NCI-H2196 (cell line): ENCODE data around the gene DICER1.

ENCODE experiments used
- DNase-seq: peaks from one replicate; lab custom pipeline; 2025; ENCODE audit not compliant: unreplicated experiment; lab: John Stamatoyannopoulos, UW

DICER1 gene

DNA sequence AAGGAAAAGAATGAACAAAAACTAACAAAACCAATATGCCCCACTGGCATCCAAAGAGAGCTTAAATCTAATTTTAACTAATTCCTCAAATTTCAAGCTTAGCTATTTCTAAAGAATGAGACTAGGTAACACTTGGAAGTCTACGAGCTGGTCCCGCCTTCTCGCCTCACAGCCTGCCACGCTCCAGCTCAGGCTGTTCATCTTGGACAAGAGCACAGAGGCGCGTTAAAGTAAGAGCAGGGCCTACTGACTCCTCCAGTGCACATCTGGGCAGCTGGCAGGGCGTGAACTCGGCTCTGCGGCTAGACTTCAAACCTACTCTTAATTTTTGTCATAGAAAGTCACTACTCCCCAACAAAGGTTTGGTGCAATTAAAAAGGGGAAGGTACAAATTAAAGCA lies 64.6 kb downstream of the DICER1 start:
- DNase-seq: no peak

DNA sequence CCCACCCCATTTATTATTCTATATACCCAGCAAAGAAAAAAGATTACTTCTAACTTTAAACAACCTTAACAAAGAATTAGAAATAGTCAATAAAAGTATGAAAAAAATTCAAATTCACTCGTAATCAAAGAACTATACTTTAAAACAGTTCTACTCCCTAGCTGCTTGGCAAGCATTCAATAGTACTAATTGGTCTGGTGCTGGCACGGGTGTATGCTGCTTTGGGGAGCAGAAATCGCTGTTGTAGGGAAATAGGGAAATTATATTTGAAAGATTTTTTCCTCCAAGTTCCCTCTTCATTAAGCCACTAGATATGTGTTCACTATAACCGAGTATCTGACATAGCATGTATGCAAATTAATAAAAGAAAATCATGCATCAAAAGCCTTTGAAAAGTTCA lies 65.7 kb downstream of the DICER1 start:
- no peak for DNase-seq

DNA sequence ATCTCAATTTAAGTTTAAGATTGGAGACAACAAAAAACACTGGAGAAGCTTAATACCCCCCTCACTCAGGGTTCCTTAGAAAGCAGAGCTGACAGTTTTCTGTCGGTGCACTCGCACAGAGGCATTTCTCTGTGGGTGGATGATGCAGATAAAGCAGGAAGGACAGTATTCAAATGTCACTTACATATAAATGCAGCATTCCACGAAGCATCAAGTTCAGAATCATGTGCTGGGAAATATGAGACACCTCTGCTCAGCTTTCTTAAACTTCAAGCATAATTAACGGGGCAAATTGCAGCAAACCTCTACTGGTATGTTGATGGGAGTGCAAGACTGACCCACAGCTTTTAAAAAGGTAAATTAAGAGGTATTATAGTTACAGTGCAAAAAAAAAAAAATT lies 68.7 kb downstream of the DICER1 start:
- no peak for DNase-seq

DNA sequence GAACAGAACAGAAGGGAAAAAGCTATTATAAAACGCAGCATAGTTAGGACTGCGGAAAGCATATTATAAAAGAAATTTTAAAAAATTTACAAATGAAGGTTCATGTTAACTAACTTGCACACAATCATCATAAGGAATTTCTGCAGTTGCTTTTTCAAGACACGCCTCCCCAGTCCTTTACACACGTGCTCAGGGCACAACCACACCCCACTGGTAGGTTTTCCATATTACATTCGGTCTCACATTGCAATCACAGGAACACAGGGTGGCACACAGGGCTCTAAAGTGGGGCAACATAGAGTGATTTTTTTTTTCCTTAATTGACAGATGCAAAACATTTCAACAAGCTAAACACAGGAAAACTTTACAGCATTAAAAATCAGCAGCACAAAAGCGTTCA lies 69.7 kb downstream of the DICER1 start:
- no peak for DNase-seq

DNA sequence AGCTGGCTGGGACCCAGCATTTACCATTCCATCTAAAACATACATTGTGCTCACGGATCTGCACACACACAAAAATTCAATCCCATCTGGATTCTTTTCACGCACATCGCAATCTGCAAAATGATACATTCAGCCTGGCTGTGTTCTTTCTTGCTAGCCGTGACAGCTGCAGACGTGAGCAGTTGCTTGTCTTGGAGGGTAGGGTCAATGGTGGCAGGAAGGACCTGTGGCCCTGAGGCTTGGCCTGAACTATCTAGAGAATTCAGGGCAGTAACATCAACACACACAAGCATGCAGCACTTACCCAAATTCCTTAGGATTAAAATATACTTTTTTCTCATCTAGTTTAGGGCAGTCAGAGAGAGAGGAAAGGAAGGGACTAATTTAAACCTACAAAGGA lies 72.0 kb downstream of the DICER1 start:
- DNase-seq: no peak

DNA sequence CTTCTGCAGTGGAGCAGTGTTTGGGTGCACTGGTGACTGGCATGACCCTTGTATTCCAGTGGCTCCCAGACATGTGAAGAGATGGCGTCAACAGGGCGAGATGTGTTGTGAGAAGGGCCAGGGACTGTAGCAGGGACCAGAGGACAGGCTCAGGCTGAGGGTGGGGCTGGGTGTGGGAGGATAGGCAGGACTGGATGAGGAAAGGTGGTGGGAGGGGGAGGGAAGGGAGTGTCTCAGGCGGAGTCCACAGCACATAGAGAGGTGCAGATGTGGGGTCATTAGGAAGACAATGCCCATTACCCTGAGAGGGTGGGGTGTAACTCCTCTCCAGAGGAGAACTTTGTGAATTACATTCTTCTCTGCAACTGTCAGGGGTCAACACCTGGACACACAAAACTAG lies 78.5 kb downstream of the DICER1 start:
- no peak for DNase-seq

DNA sequence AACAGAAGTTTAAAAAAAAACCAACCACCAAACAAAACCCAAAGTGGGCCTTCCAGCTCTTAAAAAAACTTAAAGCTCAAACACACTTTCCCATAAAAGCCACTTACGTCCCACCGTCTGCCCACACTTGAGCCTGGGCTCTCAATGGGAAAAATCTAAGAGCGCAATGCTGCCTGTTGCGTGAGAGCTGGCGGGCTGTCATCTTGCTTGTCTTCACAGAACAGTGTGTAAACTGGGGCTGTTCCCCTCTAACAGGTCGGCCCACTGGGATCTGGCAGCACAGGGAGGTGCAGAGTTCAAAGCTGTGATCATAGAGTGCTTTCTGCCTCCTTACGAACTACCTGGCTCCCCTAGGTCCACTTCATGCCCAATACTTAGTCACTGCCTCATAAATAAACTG lies 80.0 kb downstream of the DICER1 start:
- DNase-seq: no peak

DNA sequence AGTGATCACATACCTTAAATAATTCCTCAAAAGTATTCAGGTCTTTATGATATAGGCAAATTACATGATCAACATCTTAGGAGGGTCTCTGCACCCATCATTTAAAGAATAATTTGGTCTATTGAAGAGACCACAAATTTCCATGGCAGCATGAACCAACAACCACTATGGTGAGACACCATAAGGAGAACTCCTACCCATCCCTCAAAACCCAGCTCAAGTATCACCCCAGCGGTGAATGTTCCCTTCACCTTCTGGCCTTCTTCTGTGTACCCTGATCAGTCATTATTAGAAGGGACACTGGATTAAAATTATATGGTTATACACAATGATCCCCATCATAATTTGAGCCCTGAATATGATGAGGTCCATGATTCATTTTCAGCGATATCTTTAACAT lies 81.5 kb downstream of the DICER1 start:
- DNase-seq: no peak

DNA sequence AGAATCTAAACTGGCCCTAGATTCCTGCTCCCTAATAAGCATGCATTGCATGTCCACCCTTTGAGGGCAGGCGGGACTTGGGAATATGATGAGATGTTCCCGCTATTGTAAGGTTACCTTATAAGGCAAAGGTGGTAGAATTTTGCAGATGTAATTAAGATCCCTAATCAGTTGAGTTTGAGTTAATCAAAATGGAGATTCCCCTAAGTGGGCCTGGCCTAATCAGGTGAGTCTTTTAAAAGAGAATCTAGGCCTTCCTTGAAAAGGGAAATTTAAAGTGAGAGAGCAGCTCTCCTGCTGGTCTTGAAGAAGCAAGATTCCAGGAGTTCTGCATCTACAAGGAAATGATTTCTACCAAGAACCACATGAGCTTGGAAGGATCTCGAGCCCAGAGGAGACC lies 83.4 kb downstream of the DICER1 start:
- DNase-seq: no peak

DNA sequence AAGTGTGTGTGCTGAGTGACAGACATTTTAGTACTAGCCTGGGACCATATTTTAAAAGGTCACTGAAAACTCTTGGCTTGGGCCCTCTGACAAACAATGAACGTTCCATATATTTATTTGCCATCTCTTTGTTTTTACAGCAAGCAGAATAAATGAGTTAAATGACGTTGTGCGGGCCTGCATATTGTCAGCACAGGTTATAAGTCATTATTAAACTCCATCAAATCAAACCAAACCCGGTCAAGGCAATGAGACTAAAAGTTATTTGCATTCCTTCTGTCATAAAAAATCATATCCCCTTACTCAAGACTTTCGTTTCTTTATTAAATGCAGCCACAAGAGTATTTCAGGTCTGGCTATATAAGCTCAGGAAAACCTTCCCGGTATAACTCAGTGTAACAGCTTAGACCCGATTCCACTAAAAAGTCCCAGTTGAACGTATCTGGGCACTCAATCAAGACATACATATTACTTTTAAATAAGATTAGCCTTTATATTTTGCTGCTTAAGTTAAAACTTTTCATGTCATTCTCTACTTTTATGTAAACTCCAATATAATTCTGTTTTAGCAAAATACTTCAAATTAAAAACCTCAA lies 84.9 kb downstream of the DICER1 start:
- no peak for DNase-seq

DNA sequence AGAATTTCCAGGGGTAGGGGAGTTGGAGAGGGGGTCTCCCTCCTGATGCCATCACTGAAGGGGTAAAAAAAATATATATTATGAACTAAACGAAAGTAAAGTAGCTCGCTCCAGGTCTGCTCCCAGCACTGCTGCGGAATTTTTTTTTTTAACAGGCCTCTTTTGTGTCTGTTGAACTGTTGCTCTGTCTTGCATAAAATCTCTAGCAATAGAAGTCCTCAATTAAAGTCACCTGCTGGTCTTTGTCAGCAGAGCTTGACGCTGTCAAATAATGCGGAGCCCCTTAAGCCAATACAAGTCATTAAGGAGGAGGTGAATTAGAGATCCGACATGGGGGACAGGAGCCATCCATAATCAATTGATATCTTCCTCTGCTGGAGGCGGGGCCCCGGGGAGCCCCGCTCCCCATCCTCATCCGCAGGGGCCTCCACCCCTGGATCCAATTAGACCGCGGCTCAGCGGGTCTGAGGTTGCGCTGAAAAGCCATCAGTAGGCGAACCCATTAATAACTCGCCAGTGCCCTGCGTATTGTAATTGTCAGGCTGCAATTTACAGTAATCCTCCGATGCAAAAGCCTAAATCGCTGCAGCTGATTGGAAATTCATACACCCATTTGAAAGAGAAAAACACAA lies 85.6 kb downstream of the DICER1 start:
- no peak for DNase-seq

DNA sequence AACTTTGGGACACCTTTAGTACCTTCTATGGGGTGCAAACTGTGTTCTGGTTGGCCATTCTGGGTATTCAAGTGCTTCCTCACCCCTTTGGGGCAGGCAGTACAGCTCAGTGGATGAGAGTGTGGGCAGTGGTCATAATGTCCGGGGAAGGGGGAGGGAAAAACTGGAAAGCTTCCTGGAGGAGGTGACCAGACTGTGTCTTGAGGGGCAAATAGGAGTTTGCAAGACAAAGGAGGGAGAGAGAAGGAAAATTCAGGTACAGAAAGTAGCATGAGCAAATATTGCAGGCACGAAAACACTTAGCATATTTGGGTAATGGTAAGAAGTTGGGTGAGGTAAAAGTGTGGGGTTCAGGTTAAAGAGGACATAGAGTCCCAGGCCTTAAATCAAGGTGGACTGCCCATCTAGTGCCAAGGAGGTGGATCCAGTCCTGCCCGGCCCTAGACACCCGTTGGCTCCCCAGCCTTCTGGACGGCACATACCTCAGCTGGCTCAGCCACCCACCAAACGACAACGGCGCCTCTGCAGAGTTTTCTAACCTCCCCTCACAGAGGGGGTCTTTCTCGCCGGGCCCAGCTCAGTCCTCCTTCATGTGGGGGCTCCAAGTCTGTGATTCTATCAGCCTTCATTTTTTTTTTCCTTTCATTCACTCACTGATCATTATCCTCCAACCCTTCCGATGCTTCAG lies 86.4 kb downstream of the DICER1 start:
- DNase-seq: no peak

DNA sequence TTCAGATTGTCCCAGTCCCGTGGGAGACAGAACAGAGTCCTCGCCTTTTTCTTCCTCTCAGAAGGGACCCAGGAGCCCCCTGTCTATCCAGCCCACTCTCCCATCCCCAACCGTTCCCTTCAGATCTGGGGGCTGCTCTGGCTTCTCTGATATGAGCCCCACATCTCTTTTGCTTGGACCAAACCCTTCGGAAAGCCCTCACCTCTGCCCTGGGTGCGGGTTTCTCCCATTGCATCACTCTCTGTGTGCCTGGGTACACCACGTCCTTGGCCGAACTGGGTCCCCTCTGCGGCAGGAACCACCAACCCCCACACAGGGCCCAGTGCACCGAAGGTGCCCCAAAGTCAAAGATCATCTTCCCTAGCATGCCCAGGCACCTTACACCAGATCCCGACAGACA lies 87.8 kb downstream of the DICER1 start:
- no peak for DNase-seq

DNA sequence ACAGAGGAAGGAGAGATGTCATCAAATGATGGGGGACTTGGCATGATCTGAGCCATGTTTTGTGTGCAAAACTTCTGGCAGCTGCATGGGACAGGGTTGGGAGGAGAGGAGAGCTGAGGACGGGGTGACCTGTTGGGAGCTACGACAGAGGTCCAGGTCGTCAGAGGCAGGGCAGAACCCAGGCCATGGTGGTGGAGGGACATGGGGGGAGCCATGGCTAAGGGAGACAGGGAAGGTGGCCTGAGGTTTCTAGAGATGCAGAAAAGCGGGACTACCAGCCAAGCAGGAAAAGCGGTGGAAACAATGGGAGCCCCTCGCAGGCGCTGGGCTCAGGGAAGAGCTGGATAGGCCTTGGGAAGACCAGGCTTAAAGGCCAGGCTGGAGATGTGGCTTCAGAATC lies 88.3 kb downstream of the DICER1 start:
- DNase-seq: no peak

DNA sequence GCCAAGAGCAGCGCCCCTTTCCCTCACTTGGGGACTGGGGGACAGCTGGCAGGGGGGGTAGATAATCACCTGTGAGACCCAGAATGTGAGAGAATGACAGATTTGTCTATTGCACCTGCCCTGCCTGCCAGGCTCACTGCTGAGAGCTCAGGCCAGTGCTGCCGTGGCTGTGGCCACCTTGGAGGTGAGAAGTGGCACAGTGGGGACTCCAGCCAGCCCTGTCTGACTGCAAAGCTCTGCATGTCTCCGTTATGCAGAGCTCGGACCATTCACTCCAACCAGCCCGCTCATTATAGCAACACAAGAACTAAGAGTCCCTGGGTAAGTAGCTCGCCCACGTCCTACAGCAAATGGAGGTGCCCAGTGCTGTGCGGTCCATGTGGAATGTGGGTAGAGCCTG lies 88.8 kb downstream of the DICER1 start:
- DNase-seq: no peak

DNA sequence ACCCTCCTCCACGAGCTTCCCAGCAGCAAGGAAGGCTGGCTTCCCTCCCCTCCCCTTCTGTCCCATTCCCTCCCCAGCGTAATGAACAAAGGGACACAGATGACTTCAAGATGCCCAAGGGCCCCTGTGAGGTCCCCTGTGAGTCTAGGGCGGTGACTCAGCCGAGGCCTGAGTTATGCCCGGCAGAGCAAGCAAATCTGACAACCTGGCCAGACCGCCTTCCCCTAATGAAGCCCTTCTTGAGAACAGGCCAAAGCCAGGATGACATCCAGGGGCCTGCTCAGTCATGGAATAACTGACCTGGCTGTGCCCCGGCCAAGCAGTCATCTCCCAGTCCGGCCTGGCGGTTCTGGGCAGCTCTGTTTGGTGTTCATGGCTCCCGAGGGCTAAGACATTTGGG lies 89.2 kb downstream of the DICER1 start:
- no peak for DNase-seq

DNA sequence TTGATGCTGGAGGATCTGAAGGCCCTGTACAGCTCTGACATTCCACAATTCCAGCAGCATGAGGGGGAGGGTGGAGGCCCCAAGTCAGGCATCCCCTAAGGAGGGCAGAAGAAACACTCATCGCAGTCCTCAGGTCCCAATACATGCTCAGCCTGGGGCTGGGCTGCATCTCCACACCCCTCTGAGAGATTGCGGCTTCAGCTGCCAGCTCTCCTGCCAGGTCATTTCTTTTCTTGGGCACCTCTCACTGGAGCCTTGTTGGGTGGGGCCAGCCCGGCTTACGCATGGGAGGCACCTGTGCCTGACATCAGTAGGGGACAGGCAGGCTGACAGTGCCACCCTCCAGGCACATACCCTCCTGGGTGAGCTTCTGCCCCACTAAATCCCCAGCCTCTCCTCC lies 89.8 kb downstream of the DICER1 start:
- no peak for DNase-seq

DNA sequence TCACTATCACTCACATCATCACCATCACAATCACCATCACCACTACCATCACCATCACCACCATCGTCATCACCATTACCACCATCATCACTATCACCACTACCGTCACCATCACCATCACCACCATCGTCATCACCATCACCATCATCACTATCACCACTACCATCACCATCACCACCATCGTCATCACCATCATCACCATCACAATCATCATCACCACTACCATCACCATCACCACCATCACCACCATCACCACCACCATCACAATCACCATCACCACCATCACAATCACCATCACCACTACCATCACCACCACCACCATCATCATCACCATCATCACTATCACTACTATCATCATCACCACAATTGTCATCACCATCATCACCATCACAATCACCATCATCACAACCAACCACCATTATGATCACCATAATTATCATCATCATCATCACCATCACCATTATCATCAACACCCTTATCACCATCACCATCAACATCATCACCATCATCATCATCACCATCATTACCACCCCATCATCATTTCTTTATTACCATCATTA lies 90.8 kb downstream of the DICER1 start:
- no peak for DNase-seq

DNA sequence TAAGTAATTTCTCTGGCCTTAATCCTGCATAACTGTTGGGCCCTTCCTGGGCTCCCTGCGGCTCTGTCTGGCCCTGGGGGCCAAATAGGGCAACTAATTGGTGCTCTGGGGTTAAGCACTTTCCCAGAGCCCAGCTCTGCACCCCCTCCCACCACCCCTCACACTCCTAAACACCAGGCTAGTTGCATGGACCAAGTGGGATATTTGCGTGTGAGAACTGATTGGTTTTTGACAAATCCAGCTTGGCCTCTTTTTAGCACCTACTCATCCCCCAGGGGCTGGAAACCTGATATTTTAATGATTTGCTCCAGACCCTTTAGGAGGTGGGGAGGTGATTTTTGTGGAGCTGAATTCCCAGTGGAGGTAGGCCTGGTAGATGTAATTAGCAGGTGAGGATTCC lies 91.9 kb downstream of the DICER1 start:
- no peak for DNase-seq

DNA sequence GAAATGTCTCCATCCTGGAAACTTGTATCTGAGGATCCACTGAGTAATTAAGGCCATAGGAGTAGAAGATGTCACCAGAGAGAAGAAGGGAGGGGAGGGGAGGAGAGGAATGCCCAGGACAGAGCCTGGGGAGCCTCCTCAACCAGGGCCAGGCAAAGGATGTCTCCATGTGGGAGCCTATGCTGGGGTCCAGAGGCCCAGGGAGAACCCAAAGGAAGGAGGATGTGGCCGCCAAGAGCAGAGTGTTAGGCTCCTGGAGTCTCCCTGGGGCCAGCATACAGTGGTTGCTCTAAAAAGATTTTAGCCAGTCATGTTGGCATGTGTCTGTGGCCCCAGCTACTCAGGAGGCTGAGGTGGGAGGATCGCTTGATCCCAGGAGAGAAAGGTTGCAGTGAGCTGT lies 92.6 kb downstream of the DICER1 start:
- DNase-seq: no peak

DNA sequence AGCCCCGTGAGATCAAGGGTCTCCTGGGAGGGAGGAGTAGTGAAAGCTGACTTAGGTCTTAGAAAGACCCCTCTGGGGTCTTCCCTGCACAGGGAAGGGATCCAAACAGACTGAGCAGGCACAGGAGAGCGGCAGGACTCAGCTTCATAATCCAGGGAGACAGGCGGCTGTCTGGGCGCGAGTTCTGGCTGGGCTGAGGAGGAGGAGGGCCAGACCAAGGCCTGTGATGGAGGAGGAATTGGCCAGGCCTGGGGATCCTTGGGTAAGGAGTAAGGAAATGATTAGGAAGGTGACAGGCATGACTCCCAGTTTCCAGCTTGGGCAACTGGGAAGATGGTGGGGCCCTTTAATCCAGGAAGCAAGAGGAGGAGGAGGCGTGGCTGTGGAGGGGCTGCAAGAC lies 93.1 kb downstream of the DICER1 start:
- no peak for DNase-seq

DNA sequence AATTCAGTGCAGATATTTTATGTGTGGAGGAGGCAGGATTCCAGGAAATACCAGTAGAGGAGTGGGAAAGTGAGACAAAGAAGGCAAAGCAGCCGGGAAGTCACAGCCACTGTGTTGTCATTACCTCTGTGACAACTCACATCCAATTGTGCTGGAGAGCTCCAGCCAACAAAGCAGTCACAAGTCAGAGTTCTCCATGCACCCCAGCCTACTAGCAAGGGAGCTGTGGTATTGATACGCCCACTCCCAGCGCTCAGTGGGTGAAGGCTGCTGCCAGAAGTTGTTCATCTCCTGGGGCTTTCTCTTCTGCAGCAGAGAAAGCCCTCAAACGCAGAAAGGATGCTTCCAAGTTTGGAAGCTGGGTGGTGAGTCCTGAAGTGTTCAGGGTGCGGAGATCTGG lies 93.9 kb downstream of the DICER1 start:
- DNase-seq: no peak

DNA sequence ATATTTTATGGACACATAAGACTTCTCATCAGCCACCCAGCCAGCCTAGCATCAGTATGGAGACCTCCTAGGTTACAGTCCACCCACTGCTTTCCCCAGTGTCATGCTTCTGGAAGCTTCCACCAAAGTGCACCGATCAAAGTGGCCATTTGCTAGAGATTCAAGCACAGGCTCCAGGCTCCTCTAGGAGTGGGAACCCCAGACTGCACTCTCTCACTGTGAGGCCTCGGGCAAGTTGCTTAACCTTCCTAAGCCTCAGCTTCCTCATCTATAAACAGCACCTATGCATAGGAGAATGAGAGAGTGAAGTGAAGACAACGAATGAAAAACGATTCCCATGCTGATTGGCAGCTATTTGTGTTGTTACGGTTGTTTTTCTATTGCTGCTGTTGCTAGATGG lies 94.4 kb downstream of the DICER1 start:
- DNase-seq: no peak
